Osteoblast (primary cell): Measurements from ENCODE around the gene C12orf57. TPM values are rescaled to one million over a fixed set of nuclear protein-coding genes. Genes with fewer than 3 reads are reported as not detected.

Experiments used
- DNase-seq: peaks from one replicate; pipeline ENCODE4 v3.0.0; 2011; ENCODE audit warnings: low spot score, mixed read lengths; ENCODE audit not compliant: insufficient read length; ENCODE audit errors: missing footprints
- H2AFZ ChIP-seq: 2 replicates; pipeline ENCODE4 v1.6.0; 2011; ENCODE audit warnings: mild to moderate bottlenecking, low read length
- H3K27ac ChIP-seq: 2 replicates; pipeline ENCODE4 v1.5.1; 2011; ENCODE audit warnings: mild to moderate bottlenecking, low read depth, low read length, moderate library complexity
- H3K27me3 ChIP-seq: 2 replicates; pipeline ENCODE4 v1.6.0; 2012; ENCODE audit warnings: mild to moderate bottlenecking, control low read depth, inconsistent platforms, low read length, moderate library complexity; ENCODE audit not compliant: insufficient read depth
- H3K36me3 ChIP-seq: 2 replicates; pipeline ENCODE4 v1.5.1; 2011; ENCODE audit warnings: mild to moderate bottlenecking, low read length, control low read depth, moderate library complexity; ENCODE audit not compliant: insufficient read depth
- H3K4me1 ChIP-seq: 2 replicates; pipeline ENCODE4 v1.5.1; 2011; ENCODE audit warnings: mild to moderate bottlenecking, low read length, control low read depth, moderate library complexity; ENCODE audit not compliant: insufficient read depth
- H3K4me2 ChIP-seq: 2 replicates; pipeline ENCODE4 v1.6.0; 2011; ENCODE audit warnings: mild to moderate bottlenecking, low read length; ENCODE audit not compliant: insufficient read depth
- H3K4me3 ChIP-seq: fragments of 200-600 bp; sonication (generic); 3 replicates; pipeline ENCODE4 v1.5.1; 2012; ENCODE audit warnings: mild to moderate bottlenecking, low read length, inconsistent platforms; ENCODE audit not compliant: insufficient read depth
- H3K79me2 ChIP-seq: 2 replicates; pipeline ENCODE4 v1.6.0; 2012; ENCODE audit warnings: mild to moderate bottlenecking, low read length, control low read depth, inconsistent platforms; ENCODE audit not compliant: insufficient read depth
- H3K9me3 ChIP-seq: 2 replicates; pipeline ENCODE4 v1.5.1; 2011; ENCODE audit warnings: low read depth, low read length, control low read depth
- H4K20me1 ChIP-seq: 2 replicates; pipeline ENCODE4 v1.6.0; 2012; ENCODE audit warnings: mild to moderate bottlenecking, low read length, control low read depth; ENCODE audit not compliant: insufficient read depth
- total RNA-seq: library from RNA; depleted of rRNA; stranded (reverse); fragments of >200 nt; gene quantifications from 2 replicates; pipeline ENCODE4 v1.2.3, GENCODE V29; 2012
- TF ChIP-seq, protein P1 (sequence below): IDR thresholded peaks from 2 replicates; pipeline ENCODE4 v1.5.1; 2011; ENCODE audit warnings: mild to moderate bottlenecking, low read depth, low read length, moderate library complexity; ENCODE audit errors: extremely low read depth

C12orf57 gene
- total RNA-seq, 1 donor, result 81.4 TPM

DNA sequence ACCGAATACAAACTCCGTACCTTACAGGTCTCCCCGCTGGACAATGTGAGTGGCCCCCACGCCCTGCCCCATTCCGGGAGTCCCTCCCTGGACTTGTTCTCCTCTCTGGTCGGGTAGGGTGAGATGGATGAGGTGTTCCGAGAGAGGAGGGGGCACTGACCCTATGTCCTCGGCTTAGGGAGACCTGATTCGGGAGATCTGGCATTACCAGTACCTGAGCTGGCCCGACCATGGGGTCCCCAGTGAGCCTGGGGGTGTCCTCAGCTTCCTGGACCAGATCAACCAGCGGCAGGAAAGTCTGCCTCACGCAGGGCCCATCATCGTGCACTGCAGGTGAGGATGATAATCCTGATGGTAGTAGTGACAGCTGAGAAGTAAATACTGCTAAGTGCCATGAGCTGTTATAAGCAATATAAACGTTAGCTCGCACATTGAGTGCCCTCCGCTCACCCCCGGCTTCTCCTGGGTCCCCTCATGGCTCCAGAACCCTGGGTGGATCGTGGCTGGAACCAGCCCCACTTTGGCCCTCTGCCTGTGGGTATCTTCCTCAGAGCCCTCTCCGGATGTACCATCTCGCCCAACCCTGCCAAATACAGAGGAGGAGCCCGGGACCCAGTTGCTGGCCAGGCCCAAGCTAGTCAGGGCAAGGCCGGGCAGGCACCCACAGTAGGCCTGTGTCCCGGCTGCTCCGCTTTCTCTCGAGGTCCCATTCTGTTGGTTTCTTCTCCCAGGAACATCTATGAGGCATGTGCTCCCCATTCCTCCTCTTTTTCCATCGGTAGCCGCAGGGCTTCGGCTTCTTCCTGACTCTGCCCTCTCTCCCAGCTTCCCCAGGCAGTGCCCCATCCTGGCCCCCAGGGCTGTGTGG is 14.2 kb downstream of the C12orf57 start:
- Histone ChIP-seq H2AFZ (no peak overlapping the region), H3K27me3 (no peaks in the 10 kb centered on the region), H3K79me2 (no peaks in the 10 kb centered on the region), H3K4me2 (no peak overlapping the region), H3K36me3 (no peaks in the 10 kb centered on the region), H3K4me3 (no peak overlapping the region), H3K27ac (no peak overlapping the region), H3K4me1 (peaks cover 28% of the 10 kb centered on the region), H4K20me1 (no peaks in the 10 kb centered on the region), H3K9me3 (no peaks in the 10 kb centered on the region)
- TF ChIP-seq, protein P1, sequence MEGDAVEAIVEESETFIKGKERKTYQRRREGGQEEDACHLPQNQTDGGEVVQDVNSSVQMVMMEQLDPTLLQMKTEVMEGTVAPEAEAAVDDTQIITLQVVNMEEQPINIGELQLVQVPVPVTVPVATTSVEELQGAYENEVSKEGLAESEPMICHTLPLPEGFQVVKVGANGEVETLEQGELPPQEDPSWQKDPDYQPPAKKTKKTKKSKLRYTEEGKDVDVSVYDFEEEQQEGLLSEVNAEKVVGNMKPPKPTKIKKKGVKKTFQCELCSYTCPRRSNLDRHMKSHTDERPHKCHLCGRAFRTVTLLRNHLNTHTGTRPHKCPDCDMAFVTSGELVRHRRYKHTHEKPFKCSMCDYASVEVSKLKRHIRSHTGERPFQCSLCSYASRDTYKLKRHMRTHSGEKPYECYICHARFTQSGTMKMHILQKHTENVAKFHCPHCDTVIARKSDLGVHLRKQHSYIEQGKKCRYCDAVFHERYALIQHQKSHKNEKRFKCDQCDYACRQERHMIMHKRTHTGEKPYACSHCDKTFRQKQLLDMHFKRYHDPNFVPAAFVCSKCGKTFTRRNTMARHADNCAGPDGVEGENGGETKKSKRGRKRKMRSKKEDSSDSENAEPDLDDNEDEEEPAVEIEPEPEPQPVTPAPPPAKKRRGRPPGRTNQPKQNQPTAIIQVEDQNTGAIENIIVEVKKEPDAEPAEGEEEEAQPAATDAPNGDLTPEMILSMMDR, result no peak
- DNase-seq, result no peak

DNA sequence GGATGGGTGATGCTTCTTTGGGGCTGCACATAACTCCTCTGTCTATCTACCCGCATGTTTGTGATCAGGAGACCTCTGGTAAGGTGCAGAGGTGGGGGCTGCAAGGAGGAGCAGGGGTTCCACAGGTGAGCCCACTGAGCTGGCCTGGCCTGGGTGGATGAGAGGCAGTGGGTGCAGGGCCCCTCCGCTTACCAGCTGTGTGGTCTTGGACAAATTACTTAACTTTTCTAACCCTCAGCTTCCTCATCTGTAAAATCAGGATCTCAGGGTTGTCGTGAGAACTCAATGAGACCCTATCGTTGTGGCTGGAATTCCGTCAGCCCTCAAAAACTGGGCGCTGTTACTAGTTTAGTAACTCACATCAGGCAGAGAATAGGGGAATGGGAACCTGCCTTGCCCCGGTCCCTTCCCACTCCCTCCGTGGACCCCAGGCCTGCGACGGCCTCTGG is 14.8 kb downstream of the C12orf57 start:
- Histone ChIP-seq H3K36me3 (no peaks in the 10 kb centered on the region), H3K79me2 (no peaks in the 10 kb centered on the region), H3K4me1 (peaks cover 22% of the 10 kb centered on the region), H2AFZ (no peak overlapping the region), H3K27me3 (no peaks in the 10 kb centered on the region), H3K9me3 (no peaks in the 10 kb centered on the region), H3K4me2 (no peak overlapping the region), H3K4me3 (no peak overlapping the region), H3K27ac (no peak overlapping the region), H4K20me1 (no peaks in the 10 kb centered on the region)
- TF ChIP-seq, protein P1, result no peak
- DNase-seq, result no peak

DNA sequence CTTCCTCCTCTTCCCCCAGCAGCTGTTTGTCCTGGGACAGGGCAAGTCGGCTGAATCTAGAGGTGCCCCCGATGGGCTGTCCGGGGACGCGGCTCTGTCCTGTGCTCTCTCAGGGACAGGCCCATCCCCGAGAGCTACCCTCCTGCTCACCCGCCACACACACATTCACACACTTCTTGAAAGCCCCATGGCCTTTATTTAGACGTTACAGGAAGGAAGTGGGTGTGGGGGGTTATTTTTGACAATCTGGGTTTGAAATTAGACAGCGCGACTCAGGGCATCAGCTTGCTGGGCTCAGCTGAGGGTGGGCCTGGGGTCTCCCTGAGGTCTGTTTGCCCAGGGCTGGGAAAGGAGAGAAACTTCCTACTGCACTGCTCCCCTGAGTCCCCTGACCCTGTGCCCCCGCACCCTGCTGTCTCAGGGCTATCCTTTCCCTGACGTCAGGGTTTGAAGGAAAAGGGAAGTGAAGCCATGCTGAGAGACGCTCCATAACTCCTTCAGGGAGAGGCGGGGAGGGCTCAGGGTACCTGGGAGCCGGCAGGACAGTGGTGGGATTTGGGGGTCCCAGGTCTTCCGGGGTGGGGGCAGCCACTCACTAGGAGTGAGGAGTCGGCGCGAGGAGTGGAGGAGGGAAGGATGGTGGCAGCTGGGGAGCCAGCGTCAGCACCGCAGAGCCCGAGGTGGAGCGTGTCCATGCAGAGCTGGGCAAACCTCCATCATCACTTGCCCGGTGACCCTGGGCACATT is 15.4 kb downstream of the C12orf57 start:
- H2AFZ ChIP-seq, result no peak overlapping the region

More for the DNA sequence above, 15.4 kb downstream of the C12orf57 start:
- Histone ChIP-seq H3K79me2 (no peaks in the 10 kb centered on the region), H3K4me1 (peaks cover 17% of the 10 kb centered on the region), H3K4me3 (no peak overlapping the region), H3K36me3 (no peaks in the 10 kb centered on the region), H4K20me1 (no peaks in the 10 kb centered on the region), H3K27me3 (no peaks in the 10 kb centered on the region), H3K4me2 (no peak overlapping the region), H3K27ac (no peak overlapping the region), H3K9me3 (no peaks in the 10 kb centered on the region)
- TF ChIP-seq, protein P1, result no peak
- no peak for DNase-seq
